Neural progenitor cell (in vitro differentiated cells): ENCODE measurements around the gene ZNF469. TPM values are rescaled to one million over a fixed set of nuclear protein-coding genes. Genes with fewer than 3 reads are reported as not detected.
A peak's percentile ranks its signal among the peaks of the same experiment; 100 is the strongest.

Source experiments
- DNase-seq: peaks from one replicate; pipeline ENCODE4 v3.0.0-alpha.2; 2016; ENCODE audit warnings: low spot score
- H2AFZ ChIP-seq: fragments of 200-600 bp; sonication (generic); replicated peaks from 2 replicates; pipeline ENCODE4 v1.6.1; 2016; ENCODE audit warnings: antibody characterized with exemption
- H3F3A ChIP-seq: fragments of 200-600 bp; sonication (generic); 2 replicates; pipeline ENCODE4 v1.6.1; 2016; ENCODE audit warnings: antibody characterized with exemption, low read depth
- H3K27ac ChIP-seq: fragments of 200-600 bp; sonication (generic); 2 replicates; pipeline ENCODE4 v1.5.1; 2016; ENCODE audit warnings: mild to moderate bottlenecking
- H3K27me3 ChIP-seq: fragments of 200-600 bp; sonication (generic); 2 replicates; pipeline ENCODE4 v1.6.1; 2016; ENCODE audit warnings: mild to moderate bottlenecking, moderate library complexity
- H3K36me3 ChIP-seq: fragments of 200-600 bp; sonication (generic); 2 replicates; pipeline ENCODE4 v1.5.1; 2016
- H3K4me1 ChIP-seq: fragments of 200-600 bp; sonication (generic); 2 replicates; pipeline ENCODE4 v1.6.1; 2016; ENCODE audit warnings: mixed run types
- H3K4me2 ChIP-seq: fragments of 200-600 bp; sonication (generic); 2 replicates; pipeline ENCODE4 v1.6.1; 2016
- H3K4me3 ChIP-seq: fragments of 200-600 bp; sonication (generic); 2 replicates; pipeline ENCODE4 v1.5.1; 2016
- H3K79me2 ChIP-seq: fragments of 200-600 bp; sonication (generic); 2 replicates; pipeline ENCODE4 v1.6.1; 2016; ENCODE audit warnings: low read depth
- H3K9ac ChIP-seq: fragments of 200-600 bp; sonication (generic); 2 replicates; pipeline ENCODE4 v1.6.1; 2016
- H3K9me3 ChIP-seq: fragments of 200-600 bp; sonication (generic); 2 replicates; pipeline ENCODE4 v1.5.1; 2016; ENCODE audit warnings: low read depth
- H4K20me1 ChIP-seq: fragments of 200-600 bp; sonication (generic); 2 replicates; pipeline ENCODE4 v1.6.1; 2016; ENCODE audit warnings: low read depth
- H3K27ac Mint-ChIP-seq: 3 replicates; pipeline ENCODE4 v1.8.0; 2021; ENCODE audit warnings: mixed read lengths
- H3K27me3 Mint-ChIP-seq: 2 replicates; pipeline ENCODE4 v1.8.0; 2022; ENCODE audit warnings: low read depth, mild to moderate bottlenecking, inconsistent platforms, moderate library complexity, mixed read lengths; ENCODE audit not compliant: insufficient read depth
- H3K36me3 Mint-ChIP-seq: 3 replicates; pipeline ENCODE4 v1.8.0; 2021; ENCODE audit warnings: mixed read lengths
- H3K4me1 Mint-ChIP-seq: 3 replicates; pipeline ENCODE4 v1.8.0; 2021; ENCODE audit warnings: mixed read lengths
- H3K4me3 Mint-ChIP-seq: 3 replicates; pipeline ENCODE4 v1.8.0; 2021; ENCODE audit warnings: mild to moderate bottlenecking, moderate library complexity, mixed read lengths
- H3K9me3 Mint-ChIP-seq: 3 replicates; pipeline ENCODE4 v1.8.0; 2020; ENCODE audit warnings: mixed read lengths
- CTCF ChIP-seq: fragments of 200-600 bp; sonication (generic); IDR thresholded peaks from 2 replicates; pipeline ENCODE4 v1.5.1; 2017; ENCODE audit warnings: antibody characterized with exemption, mild to moderate bottlenecking
- EZH2 ChIP-seq: fragments of 200-600 bp; sonication (generic); IDR thresholded peaks from 2 replicates; pipeline ENCODE4 v1.6.1; 2017; ENCODE audit warnings: antibody characterized with exemption, mild to moderate bottlenecking, moderate library complexity
- EZH2phosphoT487 ChIP-seq: fragments of 200-600 bp; sonication (generic); IDR thresholded peaks from 2 replicates; pipeline ENCODE4 v1.6.1; 2017; ENCODE audit warnings: antibody characterized with exemption
- total RNA-seq: library from RNA; depleted of rRNA; stranded (reverse); fragments of >200 nt; gene quantifications from 2 replicates; pipeline ENCODE4 v1.2.3, GENCODE V29; 2015; ENCODE audit warnings: low replicate concordance

Gene ZNF469
- total RNA-seq, 1 donor from 2014 or later: 0.02 TPM

- H3K9me3 ChIP-seq: no peaks in the 10 kb centered on the region
- no peaks in the 10 kb centered on the region for H4K20me1 ChIP-seq
- no peak overlapping the region for H3K4me2 ChIP-seq
- Mint-ChIP-seq H3K9me3 (no peaks in the 10 kb centered on the region), H3K36me3 (no peaks in the 10 kb centered on the region), H3K27ac (peak overlapping the region; percentile 16), H3K27me3 (peaks cover 7% of the 10 kb centered on the region), H3K4me1 (no peaks in the 10 kb centered on the region), H3K4me3 (no peak overlapping the region)
- H3K36me3 ChIP-seq: no peaks in the 10 kb centered on the region
- DNase-seq: no peak
- no peaks in the 10 kb centered on the region for H3K79me2 ChIP-seq
- no peak overlapping the region for H3K9ac ChIP-seq
- no peak overlapping the region for H2AFZ ChIP-seq
- H3K4me3 ChIP-seq: no peak overlapping the region
- H3K27me3 ChIP-seq: peaks cover 3% of the 10 kb centered on the region
- TF ChIP-seq EZH2 (no peak), EZH2phosphoT487 (no peak), CTCF (no peak)
- no peaks in the 10 kb centered on the region for H3K4me1 ChIP-seq
- H3K27ac ChIP-seq: no peak overlapping the region
- no peaks in the 10 kb centered on the region for H3F3A ChIP-seq
Measured at GRCh38 chr16:88392616-88393015, 9.9 kb downstream of the ZNF469 start.

- Histone ChIP-seq H3K4me3 (no peak overlapping the region), H3K9ac (no peak overlapping the region), H2AFZ (no peak overlapping the region), H3K27ac (no peak overlapping the region), H3K36me3 (no peaks in the 10 kb centered on the region), H3K27me3 (no peaks in the 10 kb centered on the region), H3K79me2 (no peaks in the 10 kb centered on the region), H3K4me1 (no peaks in the 10 kb centered on the region), H4K20me1 (no peaks in the 10 kb centered on the region), H3F3A (no peaks in the 10 kb centered on the region), H3K4me2 (no peak overlapping the region), H3K9me3 (no peaks in the 10 kb centered on the region)
- H3K27ac Mint-ChIP-seq: peak overlapping the region; percentile 16
- H3K4me1 Mint-ChIP-seq: no peaks in the 10 kb centered on the region
- peaks cover under 1% of the 10 kb centered on the region for H3K9me3 Mint-ChIP-seq
- DNase-seq: no peak
- no peak for TF ChIP-seq CTCF
- TF ChIP-seq EZH2phosphoT487: no peak
- TF ChIP-seq EZH2: no peak
- no peaks in the 10 kb centered on the region for H3K36me3 Mint-ChIP-seq
- peaks cover 8% of the 10 kb centered on the region for H3K27me3 Mint-ChIP-seq
- H3K4me3 Mint-ChIP-seq: no peak overlapping the region
Measured at GRCh38 chr16:88393034-88393433, 10.3 kb downstream of the ZNF469 start.

DNA sequence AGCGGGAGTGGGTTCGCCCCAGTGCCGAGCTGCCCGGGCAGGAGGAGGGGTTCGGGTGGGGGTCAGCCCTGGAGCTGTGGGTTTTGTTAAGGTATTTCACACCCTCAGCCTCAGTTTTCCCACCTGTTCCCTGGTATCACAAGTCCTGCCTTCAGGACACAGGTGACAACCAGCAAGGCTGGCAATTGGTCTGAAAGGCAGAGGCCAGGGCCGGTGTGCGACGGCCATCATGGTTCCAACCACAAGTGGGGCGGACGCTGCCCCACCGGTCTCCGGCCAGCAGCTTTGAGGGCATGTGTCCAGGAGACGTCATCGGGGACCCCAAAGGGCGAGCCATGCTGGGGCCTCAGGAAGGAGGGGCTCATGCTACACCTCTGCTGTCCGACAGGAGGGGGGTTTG is 10.8 kb downstream of the ZNF469 start:
- H3K4me1 Mint-ChIP-seq: no peaks in the 10 kb centered on the region
- H3K27me3 ChIP-seq: no peaks in the 10 kb centered on the region
- peaks cover 6% of the 10 kb centered on the region for H3K9me3 Mint-ChIP-seq
- no peak overlapping the region for H3K4me3 Mint-ChIP-seq
- H2AFZ ChIP-seq: no peak overlapping the region
- no peak overlapping the region for H3K9ac ChIP-seq
- TF ChIP-seq EZH2: no peak
- TF ChIP-seq EZH2phosphoT487: no peak
- no peak for TF ChIP-seq CTCF
- no peaks in the 10 kb centered on the region for H3K36me3 Mint-ChIP-seq
- H3K79me2 ChIP-seq: no peaks in the 10 kb centered on the region
- no peaks in the 10 kb centered on the region for H4K20me1 ChIP-seq
- no peaks in the 10 kb centered on the region for H3K4me1 ChIP-seq
- no peaks in the 10 kb centered on the region for H3F3A ChIP-seq
- no peak overlapping the region for H3K27ac ChIP-seq
- H3K4me2 ChIP-seq: no peak overlapping the region
- no peaks in the 10 kb centered on the region for H3K9me3 ChIP-seq
- no peaks in the 10 kb centered on the region for H3K36me3 ChIP-seq
- H3K27ac Mint-ChIP-seq: no peak overlapping the region
- H3K27me3 Mint-ChIP-seq: peaks cover 9% of the 10 kb centered on the region
- DNase-seq: no peak
- H3K4me3 ChIP-seq: no peak overlapping the region

DNA sequence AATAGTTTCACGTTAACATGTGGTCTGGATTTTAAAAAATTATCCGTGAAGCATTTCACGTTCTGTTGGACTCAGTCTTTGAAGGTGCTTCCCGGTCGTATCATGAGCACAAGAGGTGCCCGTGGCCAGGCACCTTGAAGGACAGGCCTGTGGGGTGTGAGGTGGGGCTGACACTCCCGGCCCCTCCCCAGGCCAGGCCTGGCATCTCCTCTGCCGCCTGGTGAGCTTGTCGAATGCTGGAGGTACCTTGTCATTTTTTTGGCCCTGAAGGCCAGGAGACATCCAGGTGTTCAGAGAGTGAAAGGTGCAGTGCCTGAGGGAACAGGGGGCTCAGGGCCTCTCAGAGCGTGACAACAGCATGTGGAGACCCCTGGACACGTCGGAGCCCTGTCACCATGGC is 11.7 kb downstream of the ZNF469 start:
- no peak for DNase-seq
- Histone ChIP-seq H3K79me2 (no peaks in the 10 kb centered on the region), H3K27me3 (no peaks in the 10 kb centered on the region), H3K27ac (no peak overlapping the region), H3K4me3 (no peak overlapping the region), H3K36me3 (no peaks in the 10 kb centered on the region), H2AFZ (no peak overlapping the region), H3F3A (no peaks in the 10 kb centered on the region), H4K20me1 (no peaks in the 10 kb centered on the region), H3K4me2 (no peak overlapping the region), H3K9me3 (no peaks in the 10 kb centered on the region), H3K4me1 (no peaks in the 10 kb centered on the region), H3K9ac (no peak overlapping the region)
- Mint-ChIP-seq H3K36me3 (no peaks in the 10 kb centered on the region), H3K27ac (no peak overlapping the region), H3K4me1 (no peaks in the 10 kb centered on the region), H3K27me3 (peaks cover 7% of the 10 kb centered on the region), H3K4me3 (no peak overlapping the region), H3K9me3 (peaks cover 6% of the 10 kb centered on the region)
- TF ChIP-seq CTCF (no peak), EZH2phosphoT487 (no peak), EZH2 (no peak)
